Loucy (cell line): ENCODE measurements around the gene BBX.

Experiments used
- H2AFZ ChIP-seq: fragments of 200-600 bp; sonication (generic); 2 replicates; pipeline ENCODE4 v1.6.0; 2016; ENCODE audit warnings: antibody characterized with exemption, mild to moderate bottlenecking, low read length, moderate library complexity
- H3F3A ChIP-seq: fragments of 200-600 bp; 2 replicates; pipeline ENCODE4 v1.6.0; 2016; ENCODE audit warnings: antibody characterized with exemption, low read depth, mild to moderate bottlenecking
- H3K27me3 ChIP-seq: fragments of 200-600 bp; sonication (generic); 2 replicates; pipeline ENCODE4 v1.6.1; 2014; ENCODE audit warnings: low read length, mild to moderate bottlenecking; ENCODE audit not compliant: insufficient read depth, poor library complexity, severe bottlenecking
- H3K36me3 ChIP-seq: fragments of 200-600 bp; sonication (generic); 2 replicates; pipeline ENCODE4 v1.6.1; 2016; ENCODE audit warnings: low read length; ENCODE audit not compliant: insufficient read depth
- H3K4me1 ChIP-seq: fragments of 200-600 bp; sonication (generic); 2 replicates; pipeline ENCODE4 v1.5.1; 2014; ENCODE audit warnings: low read length, mild to moderate bottlenecking; ENCODE audit not compliant: insufficient read depth, poor library complexity, severe bottlenecking
- H3K4me2 ChIP-seq: fragments of 200-600 bp; sonication (generic); 2 replicates; pipeline ENCODE4 v1.6.0; 2014; ENCODE audit warnings: antibody characterized with exemption, low read length, low read depth, mild to moderate bottlenecking; ENCODE audit not compliant: poor library complexity, severe bottlenecking
- H3K4me3 ChIP-seq: fragments of 200-600 bp; sonication (generic); 2 replicates; pipeline ENCODE4 v1.5.1; 2014; ENCODE audit warnings: low read length, mild to moderate bottlenecking, mixed read lengths; ENCODE audit not compliant: poor library complexity, severe bottlenecking
- H3K79me2 ChIP-seq: fragments of 200-600 bp; sonication (generic); 2 replicates; pipeline ENCODE4 v1.6.1; 2014; ENCODE audit warnings: low read length; ENCODE audit not compliant: insufficient read depth
- H3K9ac ChIP-seq: fragments of 200-600 bp; sonication (generic); 2 replicates; pipeline ENCODE4 v1.6.0; 2014; ENCODE audit warnings: mild to moderate bottlenecking, low read depth, low read length, moderate library complexity; ENCODE audit not compliant: poor library complexity, severe bottlenecking
- H3K9me2 ChIP-seq: fragments of 200-600 bp; sonication (generic); replicated peaks from 2 replicates; pipeline ENCODE4 v1.6.1; 2016; ENCODE audit warnings: low read depth, low read length, mixed read lengths
- H3K9me3 ChIP-seq: fragments of 200-600 bp; sonication (generic); 2 replicates; pipeline ENCODE4 v1.6.1; 2014; ENCODE audit warnings: mild to moderate bottlenecking, antibody characterized with exemption, low read length, low read depth; ENCODE audit not compliant: insufficient read depth
- H4K20me1 ChIP-seq: fragments of 200-600 bp; sonication (generic); 2 replicates; pipeline ENCODE4 v1.6.0; 2014; ENCODE audit warnings: antibody characterized with exemption, low read length, mild to moderate bottlenecking; ENCODE audit not compliant: insufficient read depth, poor library complexity, severe bottlenecking
- EZH2phosphoT487 ChIP-seq: fragments of 200-600 bp; IDR thresholded peaks from 2 replicates; pipeline ENCODE4 v1.6.1; 2018; ENCODE audit warnings: antibody characterized with exemption, mild to moderate bottlenecking, moderate library complexity, borderline replicate concordance
- TF ChIP-seq, protein P1 (sequence below): fragments of 200-600 bp; sonication (generic); conservative IDR thresholded peaks from 2 replicates; pipeline ENCODE4 v1.5.1; 2014; ENCODE audit warnings: mild to moderate bottlenecking, antibody characterized with exemption, low read length

BBX gene

DNA sequence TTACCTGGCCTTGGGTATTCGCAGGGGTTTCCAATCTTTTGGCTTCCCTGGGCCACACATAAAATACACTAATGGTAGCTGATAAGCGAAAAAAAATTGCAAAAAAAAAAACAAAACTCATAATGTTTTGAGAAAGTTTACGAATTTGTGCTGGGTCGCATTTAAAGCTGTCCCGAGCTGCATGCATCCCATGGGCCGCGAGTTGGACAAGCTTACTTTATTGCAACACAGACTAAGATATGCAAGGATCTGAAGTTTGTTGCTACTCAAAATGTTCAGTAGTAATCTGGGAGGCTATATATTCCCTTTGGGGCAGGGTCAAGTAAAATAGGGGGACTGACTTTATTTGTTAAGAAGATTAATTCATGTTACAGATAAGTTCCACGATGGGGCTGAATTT is 320.2 kb downstream of the BBX start:
- no peaks in the 10 kb centered on the region for H3K27me3 ChIP-seq

GRCh38 chr3:107845380-107846278 is 322.9 kb downstream of the BBX start:
- no peaks in the 10 kb centered on the region for H3K9me3 ChIP-seq
- H3K27me3 ChIP-seq = no peaks in the 10 kb centered on the region
- no peaks in the 10 kb centered on the region for H3K79me2 ChIP-seq
- no peak overlapping the region for H2AFZ ChIP-seq
- no peak for TF ChIP-seq EZH2phosphoT487
- H3K4me3 ChIP-seq = no peak overlapping the region
- H3K4me1 ChIP-seq = no peaks in the 10 kb centered on the region
- H3K9me2 ChIP-seq = no peaks in the 10 kb centered on the region
- H3K9ac ChIP-seq = no peak overlapping the region
- no peaks in the 10 kb centered on the region for H3F3A ChIP-seq
- no peaks in the 10 kb centered on the region for H4K20me1 ChIP-seq
- H3K4me2 ChIP-seq = no peak overlapping the region
- H3K36me3 ChIP-seq = no peaks in the 10 kb centered on the region

More for the DNA sequence above, 320.2 kb downstream of the BBX start:
- Histone ChIP-seq H3K9ac (no peak overlapping the region), H3K4me3 (no peak overlapping the region), H4K20me1 (no peaks in the 10 kb centered on the region), H2AFZ (no peak overlapping the region), H3K4me1 (no peaks in the 10 kb centered on the region), H3F3A (no peaks in the 10 kb centered on the region), H3K79me2 (no peaks in the 10 kb centered on the region), H3K9me3 (no peaks in the 10 kb centered on the region), H3K4me2 (no peak overlapping the region), H3K9me2 (no peaks in the 10 kb centered on the region), H3K36me3 (no peaks in the 10 kb centered on the region)
- no peak for TF ChIP-seq EZH2phosphoT487
- TF ChIP-seq, protein P1, sequence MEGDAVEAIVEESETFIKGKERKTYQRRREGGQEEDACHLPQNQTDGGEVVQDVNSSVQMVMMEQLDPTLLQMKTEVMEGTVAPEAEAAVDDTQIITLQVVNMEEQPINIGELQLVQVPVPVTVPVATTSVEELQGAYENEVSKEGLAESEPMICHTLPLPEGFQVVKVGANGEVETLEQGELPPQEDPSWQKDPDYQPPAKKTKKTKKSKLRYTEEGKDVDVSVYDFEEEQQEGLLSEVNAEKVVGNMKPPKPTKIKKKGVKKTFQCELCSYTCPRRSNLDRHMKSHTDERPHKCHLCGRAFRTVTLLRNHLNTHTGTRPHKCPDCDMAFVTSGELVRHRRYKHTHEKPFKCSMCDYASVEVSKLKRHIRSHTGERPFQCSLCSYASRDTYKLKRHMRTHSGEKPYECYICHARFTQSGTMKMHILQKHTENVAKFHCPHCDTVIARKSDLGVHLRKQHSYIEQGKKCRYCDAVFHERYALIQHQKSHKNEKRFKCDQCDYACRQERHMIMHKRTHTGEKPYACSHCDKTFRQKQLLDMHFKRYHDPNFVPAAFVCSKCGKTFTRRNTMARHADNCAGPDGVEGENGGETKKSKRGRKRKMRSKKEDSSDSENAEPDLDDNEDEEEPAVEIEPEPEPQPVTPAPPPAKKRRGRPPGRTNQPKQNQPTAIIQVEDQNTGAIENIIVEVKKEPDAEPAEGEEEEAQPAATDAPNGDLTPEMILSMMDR = no peak

DNA sequence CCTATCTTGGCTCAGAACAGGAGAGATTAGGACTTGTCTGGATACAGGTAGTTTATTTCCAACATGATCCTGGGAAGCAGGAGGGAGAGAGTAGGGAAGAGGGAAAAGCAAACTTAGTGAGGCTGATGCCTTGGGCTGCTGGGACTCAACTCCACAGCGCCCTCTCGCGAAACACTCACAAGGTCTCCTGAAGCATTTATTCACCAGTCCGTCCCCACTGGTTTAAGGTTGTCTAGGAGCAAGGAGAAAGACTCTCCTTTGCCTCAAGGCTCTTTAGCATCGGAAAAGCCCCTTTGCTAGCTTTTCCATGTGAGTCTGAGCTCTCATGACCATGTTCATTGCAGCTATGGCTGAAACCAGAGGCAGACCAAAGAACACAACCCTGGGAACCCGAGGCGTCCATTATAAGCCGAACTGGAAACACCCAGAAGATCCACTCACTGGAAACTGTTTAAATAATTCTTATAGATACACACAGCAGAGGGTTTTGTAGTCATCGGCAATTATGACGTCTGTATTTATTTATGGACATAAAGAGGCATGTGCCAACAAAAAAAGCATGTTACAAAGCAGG is 323.6 kb downstream of the BBX start:
- TF ChIP-seq EZH2phosphoT487 = no peak
- TF ChIP-seq, protein P1 = peak; percentile 57
- H3K4me1 ChIP-seq = no peaks in the 10 kb centered on the region
- no peak overlapping the region for H3K4me2 ChIP-seq
- no peaks in the 10 kb centered on the region for H3K27me3 ChIP-seq
- H3K9ac ChIP-seq = no peak overlapping the region
- no peak overlapping the region for H2AFZ ChIP-seq
- no peaks in the 10 kb centered on the region for H3F3A ChIP-seq
- no peaks in the 10 kb centered on the region for H3K79me2 ChIP-seq
- no peaks in the 10 kb centered on the region for H3K9me2 ChIP-seq
- H3K9me3 ChIP-seq = no peaks in the 10 kb centered on the region
- H3K4me3 ChIP-seq = no peak overlapping the region
- no peaks in the 10 kb centered on the region for H4K20me1 ChIP-seq
- H3K36me3 ChIP-seq = no peaks in the 10 kb centered on the region
